Lower leg skin (tissue), 3 donors: ENCODE data around the gene TULP1.

Experiments
- POLR2A ChIP-seq, 2 donors: fragments of 450-650 bp; IDR thresholded peaks; one replicate each; pipeline ENCODE4 v1.6.1; 2016 to 2017; ENCODE audit warnings: antibody characterized with exemption in 2 of 2, mild to moderate bottlenecking in 1 of 2, moderate library complexity in 1 of 2
- TF ChIP-seq, protein P1 (sequence below), 3 donors: fragments of 450-650 bp; IDR thresholded peaks; one replicate each; pipeline ENCODE4 v1.5.1; 2016; ENCODE audit warnings: antibody characterized with exemption in 3 of 3, mild to moderate bottlenecking in 3 of 3, moderate library complexity in 2 of 3

DNA sequence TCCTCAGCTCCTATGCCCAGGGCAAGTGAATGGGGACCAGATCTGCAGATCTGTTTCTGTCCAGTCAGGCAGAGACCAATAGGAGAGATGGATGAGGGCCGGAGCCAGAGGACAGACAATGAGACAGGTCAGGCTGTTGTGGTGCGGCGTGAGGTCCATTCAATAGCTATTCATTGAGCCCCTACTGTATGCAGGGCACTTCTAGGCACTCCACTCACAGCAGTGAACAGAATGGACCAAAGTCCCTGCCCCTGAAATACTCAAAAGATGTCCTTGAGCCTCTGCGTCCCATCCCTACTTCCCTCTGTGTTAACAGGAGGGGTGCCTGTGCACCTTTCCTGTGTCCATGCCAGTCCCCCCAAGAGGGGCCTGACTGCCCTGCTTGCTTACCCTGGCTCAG lies 8.5 kb upstream of the TULP1 start:
- TF ChIP-seq POLR2A (IDR thresholded peaks at IDR 0.05), result no peak
- TF ChIP-seq, protein P1, sequence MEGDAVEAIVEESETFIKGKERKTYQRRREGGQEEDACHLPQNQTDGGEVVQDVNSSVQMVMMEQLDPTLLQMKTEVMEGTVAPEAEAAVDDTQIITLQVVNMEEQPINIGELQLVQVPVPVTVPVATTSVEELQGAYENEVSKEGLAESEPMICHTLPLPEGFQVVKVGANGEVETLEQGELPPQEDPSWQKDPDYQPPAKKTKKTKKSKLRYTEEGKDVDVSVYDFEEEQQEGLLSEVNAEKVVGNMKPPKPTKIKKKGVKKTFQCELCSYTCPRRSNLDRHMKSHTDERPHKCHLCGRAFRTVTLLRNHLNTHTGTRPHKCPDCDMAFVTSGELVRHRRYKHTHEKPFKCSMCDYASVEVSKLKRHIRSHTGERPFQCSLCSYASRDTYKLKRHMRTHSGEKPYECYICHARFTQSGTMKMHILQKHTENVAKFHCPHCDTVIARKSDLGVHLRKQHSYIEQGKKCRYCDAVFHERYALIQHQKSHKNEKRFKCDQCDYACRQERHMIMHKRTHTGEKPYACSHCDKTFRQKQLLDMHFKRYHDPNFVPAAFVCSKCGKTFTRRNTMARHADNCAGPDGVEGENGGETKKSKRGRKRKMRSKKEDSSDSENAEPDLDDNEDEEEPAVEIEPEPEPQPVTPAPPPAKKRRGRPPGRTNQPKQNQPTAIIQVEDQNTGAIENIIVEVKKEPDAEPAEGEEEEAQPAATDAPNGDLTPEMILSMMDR (IDR thresholded peaks at IDR 0.05), result no peak
